Raji (cell line): ENCODE results near the gene DOCK10.

ENCODE experiments used
- POLR2A ChIP-seq: IDR thresholded peaks from 2 replicates; pipeline ENCODE4 v1.6.1; 2011; ENCODE audit warnings: low read depth, low read length, control low read depth; ENCODE audit not compliant: insufficient read depth

DOCK10 gene

DNA sequence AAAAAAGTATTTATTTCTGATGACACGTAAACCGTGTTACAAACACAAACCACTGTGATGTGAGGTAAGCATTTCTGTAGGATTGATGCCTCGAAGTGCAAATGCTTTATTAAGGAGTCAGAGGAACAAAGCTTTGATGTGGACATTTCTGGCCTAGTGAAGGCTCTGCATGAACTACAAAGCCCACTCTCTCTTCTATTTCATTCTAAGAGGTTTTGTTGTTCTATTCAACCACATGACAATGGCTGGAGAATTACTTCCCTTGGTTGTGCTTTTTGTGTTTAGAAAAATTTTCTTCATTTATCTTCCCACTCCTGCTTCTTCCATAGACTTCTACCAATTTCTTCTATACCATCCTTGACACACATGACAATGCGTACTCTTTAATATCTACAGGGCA, 200.4 kb downstream of the DOCK10 start:
- TF ChIP-seq POLR2A = no peak

- no peak for TF ChIP-seq POLR2A
Observed at GRCh38 chr2:224838335-224838734, 203.9 kb downstream of the DOCK10 start.

GRCh38 chr2:224837558-224837957, 204.7 kb downstream of the DOCK10 start:
- no peak for TF ChIP-seq POLR2A

- no peak for TF ChIP-seq POLR2A
Observed at GRCh38 chr2:224837066-224837465, 205.2 kb downstream of the DOCK10 start.

DNA sequence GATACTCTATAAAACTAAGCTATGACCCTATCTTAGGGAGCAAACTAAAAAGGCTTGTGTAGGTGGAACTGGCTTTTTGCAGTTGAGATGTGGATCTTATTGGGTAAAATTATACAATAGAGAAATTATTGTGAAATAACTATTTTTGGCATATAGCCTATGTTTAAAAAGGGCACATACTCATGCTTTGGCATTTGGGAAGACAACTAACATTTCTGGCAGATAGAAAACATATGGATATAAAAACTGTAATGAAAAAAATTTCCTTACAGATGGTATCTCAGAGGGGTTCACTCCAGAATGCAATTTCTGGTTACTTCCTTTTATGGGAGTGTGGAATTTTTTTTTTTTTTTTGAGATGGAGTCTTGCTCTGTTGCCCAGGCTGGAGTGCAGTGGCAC, 206.0 kb downstream of the DOCK10 start:
- no peak for TF ChIP-seq POLR2A

DNA sequence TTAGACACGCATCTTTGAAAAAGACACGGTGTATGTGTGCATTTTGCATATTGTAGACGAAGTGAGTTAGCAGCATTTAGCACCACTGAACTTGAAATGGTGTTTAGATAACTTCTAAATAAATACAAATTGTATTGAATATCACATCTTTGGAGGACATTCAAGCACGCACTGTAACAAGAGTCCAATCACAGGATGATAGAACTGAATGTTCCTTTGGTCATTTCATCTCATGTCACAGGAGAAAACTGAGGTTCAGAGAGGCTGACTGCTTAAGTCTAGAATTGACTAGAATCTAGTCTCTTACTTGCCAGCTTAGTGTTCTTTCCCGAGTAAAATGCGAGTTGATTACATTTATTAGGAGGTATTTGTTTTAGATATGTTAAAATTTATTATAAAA, 206.9 kb downstream of the DOCK10 start:
- no peak for TF ChIP-seq POLR2A

DNA sequence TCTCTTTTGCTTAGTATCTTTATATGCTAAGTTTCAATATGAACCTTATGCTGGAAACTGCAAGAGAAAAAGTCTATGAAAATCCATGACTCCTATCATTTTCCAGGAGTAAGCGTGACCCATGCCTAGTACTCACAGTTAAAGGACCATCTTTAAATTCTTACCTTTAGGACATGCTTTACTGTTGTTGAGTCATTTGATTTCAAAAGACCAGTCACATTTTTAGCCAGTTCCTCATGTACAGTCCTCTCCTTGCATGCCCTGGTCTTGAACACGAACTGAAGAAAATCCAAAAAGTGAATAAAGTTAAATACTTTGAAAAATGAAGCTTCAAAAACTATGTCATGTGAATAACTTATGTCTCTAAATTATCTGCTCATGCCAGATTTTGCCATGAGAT, 208.3 kb downstream of the DOCK10 start:
- no peak for TF ChIP-seq POLR2A

DNA sequence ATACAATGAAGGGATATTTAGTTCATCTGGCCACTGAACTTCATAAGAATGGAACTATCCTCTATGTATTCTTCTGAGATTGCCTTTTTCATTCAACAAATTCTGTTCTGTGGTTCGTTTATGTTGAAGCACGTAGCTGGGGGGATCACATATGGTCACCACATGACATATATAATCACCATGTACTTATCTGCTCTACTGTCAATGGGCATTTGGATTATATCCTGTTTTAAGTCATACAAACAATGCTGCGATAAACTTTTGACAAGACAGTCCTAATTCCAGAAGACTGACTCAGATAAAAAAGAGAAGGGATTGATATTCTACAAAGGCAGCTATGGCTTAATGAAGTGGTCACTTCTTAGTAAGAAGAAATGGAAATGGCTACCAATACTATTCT, 210.1 kb downstream of the DOCK10 start:
- TF ChIP-seq POLR2A = no peak

DNA sequence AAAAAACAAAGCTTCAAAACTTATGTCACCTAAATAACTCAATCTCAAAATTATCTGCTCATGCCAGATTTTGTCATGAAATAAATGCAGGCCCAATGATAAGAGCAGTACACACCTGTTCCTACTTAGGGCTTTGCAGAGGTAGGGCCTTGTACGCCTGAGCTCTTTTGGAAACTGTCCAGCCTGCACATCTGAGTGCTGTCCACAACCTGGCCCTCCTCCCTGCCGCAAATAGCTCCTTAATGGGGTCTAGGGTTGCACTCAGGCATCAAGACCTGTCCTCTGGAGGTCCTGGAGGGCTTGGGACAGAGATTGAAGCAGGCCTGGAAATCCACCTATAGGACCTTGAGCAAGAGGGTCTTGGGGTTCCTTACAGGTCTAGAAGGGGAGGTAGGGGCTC, 210.7 kb downstream of the DOCK10 start:
- TF ChIP-seq POLR2A = no peak

- TF ChIP-seq POLR2A = no peak
Observed at GRCh38 chr2:224820283-224820991, 221.8 kb downstream of the DOCK10 start.

- no peak for TF ChIP-seq POLR2A
Observed at GRCh38 chr2:224819075-224819474, 223.2 kb downstream of the DOCK10 start.

DNA sequence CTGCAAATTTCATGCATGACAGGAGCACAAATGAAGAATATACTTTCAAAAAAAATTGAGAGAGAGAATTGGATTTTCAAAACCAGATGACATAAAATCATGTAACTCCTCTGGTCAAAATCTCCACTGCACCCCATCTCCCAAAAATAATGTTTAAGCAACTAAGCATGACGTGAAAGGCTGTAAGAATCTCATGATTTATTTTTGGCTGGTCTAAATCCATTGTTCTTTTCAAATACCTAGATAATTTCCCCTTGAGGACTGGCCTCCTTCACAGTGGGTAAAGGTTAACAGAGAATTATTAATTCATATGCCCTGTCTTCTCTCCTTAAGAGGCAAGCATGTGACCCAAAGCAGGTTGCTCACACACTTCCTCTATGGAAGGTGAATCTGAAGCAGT, 224.6 kb downstream of the DOCK10 start:
- TF ChIP-seq POLR2A = no peak

- no peak for TF ChIP-seq POLR2A
Observed at GRCh38 chr2:224816816-224817215, 225.5 kb downstream of the DOCK10 start.

- TF ChIP-seq POLR2A = no peak
Observed at GRCh38 chr2:224813578-224813977, 228.7 kb downstream of the DOCK10 start.

GRCh38 chr2:224807153-224807964, 234.9 kb downstream of the DOCK10 start:
- TF ChIP-seq POLR2A = no peak

DNA sequence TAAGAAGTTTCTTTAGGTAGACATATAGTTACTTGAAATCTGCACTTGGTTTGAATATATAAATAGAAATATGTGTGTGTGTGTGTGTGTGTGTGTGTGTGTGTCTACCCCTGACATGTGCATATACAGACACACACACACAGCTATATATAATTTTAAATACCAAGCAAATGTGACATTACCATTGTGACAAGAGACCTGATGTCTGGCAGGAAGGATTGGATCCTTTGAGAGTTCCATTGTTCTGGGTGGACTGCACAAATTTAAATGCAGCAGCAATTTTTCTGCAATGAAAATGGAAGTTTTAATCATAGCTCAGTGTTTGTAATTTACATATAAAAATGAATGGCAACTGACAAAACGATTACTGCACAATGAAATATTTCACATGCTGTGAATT, 238.3 kb downstream of the DOCK10 start:
- TF ChIP-seq POLR2A = no peak
